CD4-positive, alpha-beta T cell treated with Interleukin-21 for 1 hour (primary cell): ENCODE results near the gene CYB561D1.
"Not testable (repeated sequence)": the region's sequence is repeated elsewhere in the genome, so short reads cannot be mapped to it uniquely, and the experiment has no call there.

ENCODE experiments used
- DNase-seq: peaks from one replicate; pipeline ENCODE4 v3.0.0-alpha.2; 2020

CYB561D1 gene, protein sequence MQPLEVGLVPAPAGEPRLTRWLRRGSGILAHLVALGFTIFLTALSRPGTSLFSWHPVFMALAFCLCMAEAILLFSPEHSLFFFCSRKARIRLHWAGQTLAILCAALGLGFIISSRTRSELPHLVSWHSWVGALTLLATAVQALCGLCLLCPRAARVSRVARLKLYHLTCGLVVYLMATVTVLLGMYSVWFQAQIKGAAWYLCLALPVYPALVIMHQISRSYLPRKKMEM

DNA sequence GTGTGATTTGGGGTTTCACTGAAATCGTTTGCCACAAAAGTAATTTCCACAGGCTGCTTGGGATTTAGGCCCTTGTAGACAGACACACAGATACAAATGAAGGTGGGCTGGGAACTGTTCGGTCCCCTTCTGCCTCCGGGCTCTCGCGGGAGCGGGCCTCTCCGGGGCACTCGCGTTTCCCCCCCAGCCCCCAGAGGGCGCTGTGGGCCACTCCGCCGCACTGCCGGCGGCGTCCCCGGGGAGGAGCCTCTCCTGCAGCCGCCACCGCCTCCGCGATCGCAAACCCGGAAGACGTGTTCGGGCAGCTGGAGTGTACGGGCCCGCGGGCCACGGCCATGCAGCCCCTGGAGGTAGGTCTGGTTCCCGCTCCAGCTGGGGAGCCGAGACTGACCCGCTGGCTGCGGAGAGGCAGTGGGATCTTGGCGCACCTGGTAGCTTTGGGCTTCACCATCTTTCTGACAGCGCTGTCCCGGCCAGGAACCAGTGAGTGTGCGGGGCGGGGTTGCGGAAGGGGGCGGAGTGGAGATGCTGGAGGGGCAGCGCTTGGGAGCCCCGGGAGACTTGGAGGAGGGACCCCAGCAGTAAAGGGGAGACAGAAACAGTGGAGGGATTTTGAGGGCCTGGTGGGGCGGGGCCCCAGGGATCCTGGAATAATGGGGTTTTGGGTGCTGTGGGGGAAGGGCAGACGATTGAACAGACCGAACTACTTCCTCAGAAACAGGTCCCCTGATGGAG, at the start of gene CYB561D1:
CYB561D1 (plus strand) TSS at position 290 of the 735 bp plus-strand sequence; CDS start at position 336, 46 bp downstream.
- peak; percentile 87 for DNase-seq

DNA sequence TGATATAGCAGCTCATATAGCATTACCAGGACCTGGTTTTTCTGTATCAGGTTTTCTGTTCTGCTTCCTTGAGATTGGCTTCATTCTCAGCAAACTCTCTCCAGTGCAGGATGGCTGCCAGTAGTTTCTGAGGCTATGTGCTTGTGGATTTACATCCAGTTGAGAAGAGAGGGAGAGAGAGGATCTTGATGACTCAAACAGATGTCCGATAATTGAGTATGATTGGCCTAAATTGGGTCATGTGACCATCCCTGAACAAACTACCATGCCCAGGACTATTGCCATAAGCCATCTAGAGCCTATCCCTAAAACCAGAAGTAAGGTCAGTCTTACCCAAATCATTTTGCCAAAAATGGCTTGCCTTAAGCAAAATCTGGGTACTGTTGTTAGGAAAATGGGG, 49.5 kb upstream of the CYB561D1 start:
- no peak for DNase-seq

DNA sequence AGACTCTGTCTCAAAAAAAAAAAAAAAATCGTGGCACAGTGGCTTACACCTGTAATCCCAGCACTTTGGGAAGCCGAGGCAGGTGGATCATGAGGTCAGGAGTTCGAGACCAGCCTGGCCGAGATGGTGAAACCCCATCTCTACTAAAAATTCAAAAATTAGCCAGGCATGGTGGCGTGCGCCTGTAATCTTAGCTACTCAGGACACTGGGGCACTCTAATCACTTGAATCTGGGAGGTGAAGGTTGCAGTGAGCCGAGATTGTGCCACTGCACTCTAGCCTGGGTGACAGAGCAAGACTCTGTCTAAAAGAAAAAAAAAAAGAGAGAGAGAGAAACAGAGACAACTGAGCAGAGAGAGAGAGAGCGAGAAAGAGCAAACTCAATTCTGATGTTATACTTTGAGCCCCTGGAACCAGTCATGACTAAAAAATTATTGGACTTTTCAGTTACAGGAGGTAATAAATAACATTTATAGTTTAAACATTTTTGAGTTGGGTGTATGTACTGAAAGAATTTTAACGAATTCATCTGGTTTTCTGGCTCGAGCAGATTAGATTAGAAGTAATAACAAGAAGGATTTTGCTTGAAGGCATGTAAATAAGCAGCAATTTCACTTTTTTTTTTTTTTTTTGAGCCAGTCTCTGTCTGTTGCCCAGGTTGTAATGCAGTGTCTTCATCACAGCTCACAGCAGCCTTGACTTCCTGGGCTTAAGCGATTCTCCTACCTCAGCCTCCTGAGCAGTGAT, 47.8 kb upstream of the CYB561D1 start:
- not testable (repeated sequence) for DNase-seq

DNA sequence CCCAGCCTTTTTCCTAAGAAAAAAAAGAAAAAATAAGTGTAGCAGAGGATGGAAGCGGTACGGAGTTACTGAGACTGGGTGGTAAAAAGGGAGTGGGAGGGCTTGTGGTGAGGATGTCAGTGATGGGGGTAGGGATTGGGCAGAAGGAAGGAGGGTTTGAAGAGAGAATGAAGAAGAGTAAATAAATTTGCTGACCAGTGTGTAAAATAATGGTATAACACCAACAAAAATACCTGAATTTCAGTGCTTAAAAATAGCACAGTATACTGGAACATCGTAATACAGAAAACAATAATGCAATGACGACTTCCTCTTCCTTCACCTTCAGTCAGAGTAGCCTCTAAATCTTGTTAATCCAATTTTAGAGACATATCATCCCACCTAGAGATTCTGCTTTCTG, 46.4 kb upstream of the CYB561D1 start:
- no peak for DNase-seq

DNA sequence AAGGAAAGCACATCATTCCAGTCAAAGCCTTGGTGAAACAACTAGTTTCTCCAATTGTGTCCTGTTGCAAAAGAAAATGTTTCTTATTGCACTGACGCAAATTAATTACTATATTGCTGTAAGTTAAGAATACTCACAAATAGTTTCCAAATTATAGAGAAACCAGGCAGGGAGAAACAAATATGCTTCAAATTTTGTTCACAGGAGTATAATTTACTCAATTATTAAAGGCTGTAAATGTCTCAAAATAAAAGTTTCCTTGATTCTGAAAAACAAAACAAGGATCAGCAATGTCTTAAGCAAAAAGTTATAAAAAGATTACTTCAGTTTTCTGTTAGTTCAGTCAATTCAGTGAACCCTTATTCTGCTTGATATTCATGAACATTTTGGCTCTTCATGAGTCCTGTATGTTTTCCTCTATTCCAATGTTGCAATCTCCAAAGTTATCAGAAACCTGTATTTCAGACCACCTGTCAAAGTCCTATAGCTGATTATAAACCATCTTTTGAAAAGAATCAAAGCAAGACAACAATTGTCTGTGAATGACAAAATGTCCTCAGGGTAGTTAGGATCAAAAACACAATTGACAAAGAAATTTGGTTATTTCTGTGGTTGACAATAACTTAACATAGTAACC, 39.3 kb upstream of the CYB561D1 start:
- DNase-seq, result no peak

DNA sequence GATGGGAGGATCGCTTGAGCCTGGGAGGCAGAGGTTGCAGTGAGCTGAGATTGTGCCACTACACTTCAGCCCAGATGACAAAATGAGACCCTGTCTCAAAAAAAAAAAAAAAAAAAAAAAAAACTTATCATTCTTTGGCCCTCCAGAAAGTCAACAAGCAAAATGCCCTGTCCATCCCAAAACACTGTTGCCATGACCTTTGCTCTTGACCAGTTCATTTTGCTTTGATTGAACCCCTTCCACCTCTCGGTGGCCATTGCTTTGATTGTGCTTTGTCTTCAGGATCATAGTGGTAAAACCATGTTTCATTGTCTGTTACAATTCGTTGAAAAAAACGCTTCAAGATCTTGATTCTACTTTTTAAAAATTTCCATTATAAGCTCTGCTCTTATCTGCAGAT, 36.1 kb upstream of the CYB561D1 start:
- no peak for DNase-seq

DNA sequence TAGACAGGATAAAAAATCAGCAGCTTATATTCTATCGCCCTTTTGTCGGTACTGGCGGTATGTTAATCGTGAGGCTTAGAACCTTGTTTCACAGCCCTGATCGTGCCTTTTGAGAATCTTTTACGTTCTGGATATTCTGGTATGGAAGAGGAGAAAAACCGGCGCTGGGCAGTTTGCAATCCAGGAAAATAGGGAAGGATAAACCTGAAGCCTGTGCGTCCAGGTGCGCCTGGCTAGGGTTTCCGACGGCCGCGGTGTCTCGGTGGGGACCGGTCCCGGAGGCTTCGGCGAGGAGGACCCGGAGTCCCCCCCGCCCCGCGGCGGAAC, 27.8 kb upstream of the CYB561D1 start:
- DNase-seq, result no peak

DNA sequence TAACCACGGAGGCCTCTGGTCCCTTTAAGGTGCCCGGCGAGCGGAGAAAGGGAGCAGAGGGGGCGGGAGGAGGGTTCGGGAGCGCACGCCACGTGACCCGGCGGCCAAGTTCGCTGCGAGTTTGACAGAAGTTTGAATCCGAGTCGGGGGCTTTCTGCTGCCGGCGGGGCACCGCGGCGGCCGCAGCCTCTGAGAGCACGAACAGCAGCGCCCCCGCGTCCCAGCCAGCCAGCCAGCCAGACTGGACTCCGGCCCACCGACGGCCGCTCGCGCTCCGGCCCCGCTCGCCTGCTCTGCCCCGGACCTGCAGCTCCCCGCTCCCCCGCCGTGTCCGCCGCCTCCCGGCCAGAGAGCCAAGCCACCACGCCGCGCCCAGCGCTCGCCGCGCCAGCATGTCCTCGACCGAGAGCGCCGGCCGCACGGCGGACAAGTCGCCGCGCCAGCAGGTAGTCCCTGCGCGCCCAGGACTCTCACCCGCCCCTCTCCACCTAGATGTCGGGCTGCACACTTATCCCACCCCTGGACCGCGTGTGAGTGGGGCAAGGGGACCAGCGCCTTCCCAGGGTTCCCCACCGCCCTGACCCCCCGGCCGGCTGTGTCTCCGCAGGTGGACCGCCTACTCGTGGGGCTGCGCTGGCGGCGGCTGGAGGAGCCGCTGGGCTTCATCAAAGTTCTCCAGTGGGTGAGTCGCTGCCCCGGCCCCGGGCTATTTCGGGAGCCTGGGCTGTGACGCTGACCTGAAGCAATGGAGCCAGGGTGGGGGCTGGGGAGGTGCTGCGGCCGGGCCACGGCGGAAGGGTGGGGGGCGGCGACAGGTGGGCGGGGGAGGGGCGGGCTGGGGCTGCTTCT, 27.2 kb upstream of the CYB561D1 start, which contains the start of gene SYPL2:
SYPL2 (plus strand) TSS at position 95 of the 849 bp plus-strand sequence; CDS start at position 393, 298 bp downstream.
- DNase-seq, result no peak

DNA sequence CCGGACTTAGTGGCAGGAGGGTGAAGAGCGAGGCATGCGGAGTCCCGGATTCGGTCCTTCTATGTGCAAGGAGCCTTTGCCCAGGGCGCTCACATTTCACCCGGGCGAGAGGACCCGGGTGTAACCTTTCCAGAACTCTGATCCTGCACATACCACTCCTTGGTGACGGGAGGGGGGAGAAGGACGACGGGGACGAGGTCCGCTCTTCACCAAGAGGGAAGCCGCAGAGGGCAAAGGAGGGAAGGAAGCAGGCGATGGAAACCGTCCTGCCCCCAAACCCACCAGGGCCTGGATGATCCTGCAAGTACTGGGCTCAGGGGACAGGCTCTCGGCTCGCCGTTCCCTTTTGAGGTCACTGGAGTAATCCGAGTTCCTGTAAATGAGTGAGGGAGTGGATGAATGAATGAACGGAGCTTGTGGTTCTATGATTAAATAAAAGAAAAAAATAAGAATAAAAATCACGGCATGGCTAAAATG, 26.6 kb upstream of the CYB561D1 start:
- no peak for DNase-seq

DNA sequence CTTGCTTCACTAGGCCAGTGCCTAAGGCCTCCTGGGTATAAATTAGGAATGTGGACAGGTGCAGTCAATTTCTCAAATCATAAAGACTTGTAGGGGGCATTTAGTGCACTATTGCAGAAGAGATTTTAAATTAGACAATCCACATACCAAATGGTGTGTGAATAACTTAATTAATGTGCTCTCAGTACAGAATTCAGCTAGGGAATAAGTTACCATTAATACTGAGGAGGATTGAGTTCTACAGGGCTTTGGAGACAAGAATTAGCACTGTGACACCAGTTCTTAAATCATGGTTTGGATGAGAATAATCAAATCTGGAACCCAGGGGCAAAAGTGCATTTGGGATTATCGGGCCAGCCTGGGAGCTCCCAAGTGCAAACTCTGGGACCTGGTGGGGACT, 25.8 kb upstream of the CYB561D1 start:
- no peak for DNase-seq

DNA sequence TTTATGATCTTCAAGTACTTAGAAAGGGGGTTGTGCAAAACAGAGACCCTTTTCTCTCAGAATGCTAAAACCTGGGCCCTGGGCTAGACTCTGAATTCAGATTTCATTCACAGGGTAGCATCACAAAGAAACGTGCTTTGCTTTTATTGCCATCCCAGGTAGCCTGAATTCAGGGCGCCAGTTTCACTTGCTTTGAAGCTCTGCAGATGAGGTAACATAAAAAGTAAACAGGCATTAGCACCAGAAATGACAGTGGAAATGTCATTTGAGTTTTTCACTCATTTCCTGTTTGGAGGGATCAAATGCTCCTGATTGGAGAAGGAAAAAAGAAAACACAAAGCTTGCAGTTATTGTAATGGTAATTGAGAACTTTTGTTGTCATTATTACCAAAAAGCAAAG, 25.0 kb upstream of the CYB561D1 start:
- no peak for DNase-seq

DNA sequence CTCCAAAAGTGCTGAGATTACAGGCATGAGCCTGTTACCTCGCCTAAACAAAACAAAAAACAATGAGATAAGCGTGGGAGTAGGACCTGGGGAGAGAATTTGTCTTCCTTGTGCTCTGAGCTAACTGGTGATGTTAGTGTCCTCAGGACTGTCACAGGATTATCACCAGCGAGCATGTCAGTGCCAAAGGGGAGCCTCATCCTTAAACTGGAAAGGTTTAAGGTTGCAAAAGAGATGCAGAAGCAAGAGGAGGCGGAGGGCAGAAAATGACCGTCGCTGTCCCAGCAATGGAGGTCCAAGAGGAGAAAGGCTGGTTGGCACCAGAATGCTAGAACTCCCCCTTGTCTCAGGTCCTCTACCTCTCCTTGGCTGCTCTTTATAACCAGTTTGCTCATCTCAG, 23.6 kb upstream of the CYB561D1 start:
- DNase-seq, result no peak

DNA sequence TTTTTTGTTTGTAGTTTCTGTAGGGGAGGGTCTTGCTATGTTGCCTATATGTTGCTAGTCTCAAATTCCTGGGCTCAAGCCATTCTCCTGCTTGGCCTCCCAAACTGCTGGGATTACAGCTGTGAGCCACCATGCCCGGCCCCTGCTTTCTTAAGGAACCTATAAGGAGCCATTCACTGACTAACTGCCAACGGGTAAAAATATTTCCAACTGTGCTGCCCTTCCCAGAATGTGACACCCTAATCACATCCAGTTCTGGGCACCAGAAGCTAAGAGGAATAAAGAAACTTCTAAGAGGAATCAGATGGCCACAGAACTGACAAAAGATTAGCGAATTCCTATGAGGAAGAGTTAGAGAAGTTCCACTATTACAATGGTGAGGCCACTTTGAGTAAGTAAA, 21.1 kb upstream of the CYB561D1 start:
- no peak for DNase-seq

DNA sequence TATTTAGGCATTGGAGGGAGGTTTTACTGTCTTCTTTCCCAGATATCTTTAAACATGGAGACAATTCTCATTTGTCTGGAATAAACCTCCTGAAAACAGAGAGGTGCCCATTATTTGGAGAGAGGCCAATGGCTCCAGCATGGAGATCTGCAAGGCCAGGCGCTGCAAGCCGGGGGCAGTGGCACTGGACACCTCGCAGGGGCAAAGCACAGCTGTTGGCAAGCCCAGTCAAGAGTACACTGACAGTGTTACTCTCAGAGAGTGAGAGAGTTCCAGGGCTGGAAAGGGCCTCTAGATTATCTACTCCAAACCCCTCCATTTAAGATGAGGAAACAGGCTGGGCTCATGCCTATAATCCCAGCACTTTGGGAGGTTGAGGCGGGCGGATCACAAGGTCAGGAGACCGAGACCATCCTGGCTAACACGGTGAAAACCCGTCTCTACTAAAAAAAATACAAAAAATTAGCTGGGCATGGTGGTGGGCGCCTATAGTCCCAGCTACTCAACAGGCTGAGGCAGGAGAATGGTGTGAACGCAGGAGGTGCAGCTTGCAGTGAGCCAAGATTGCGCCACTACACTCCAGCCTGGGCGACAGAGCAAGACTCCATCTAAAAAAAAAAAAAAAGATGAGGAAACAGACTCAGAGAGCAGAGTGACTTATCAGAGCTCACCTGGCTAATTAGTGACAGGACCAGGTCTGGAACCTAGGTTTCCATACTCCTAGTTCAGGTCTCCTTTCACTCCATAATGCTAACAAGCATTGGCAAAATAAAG, 20.4 kb upstream of the CYB561D1 start:
- DNase-seq, result not testable (repeated sequence)

DNA sequence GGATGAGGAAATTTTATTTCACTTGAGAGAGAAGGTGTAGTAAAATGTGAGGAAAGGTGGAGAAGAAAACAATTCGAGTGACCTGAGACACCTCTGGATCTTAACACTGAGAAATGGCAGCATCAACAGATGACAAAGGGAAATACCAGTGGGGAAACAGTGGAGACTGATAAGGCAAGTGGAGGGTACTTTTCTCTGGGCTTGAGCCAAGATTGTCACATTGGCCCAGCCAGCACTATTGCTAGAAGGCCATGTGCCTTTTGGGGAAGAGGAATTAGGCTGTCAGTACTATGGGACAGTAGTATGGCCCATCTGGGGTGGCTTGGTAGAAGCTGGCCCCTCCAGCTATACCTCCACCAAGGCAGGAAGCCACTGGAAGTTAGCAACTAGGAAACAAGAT, 19.2 kb upstream of the CYB561D1 start:
- DNase-seq, result no peak

DNA sequence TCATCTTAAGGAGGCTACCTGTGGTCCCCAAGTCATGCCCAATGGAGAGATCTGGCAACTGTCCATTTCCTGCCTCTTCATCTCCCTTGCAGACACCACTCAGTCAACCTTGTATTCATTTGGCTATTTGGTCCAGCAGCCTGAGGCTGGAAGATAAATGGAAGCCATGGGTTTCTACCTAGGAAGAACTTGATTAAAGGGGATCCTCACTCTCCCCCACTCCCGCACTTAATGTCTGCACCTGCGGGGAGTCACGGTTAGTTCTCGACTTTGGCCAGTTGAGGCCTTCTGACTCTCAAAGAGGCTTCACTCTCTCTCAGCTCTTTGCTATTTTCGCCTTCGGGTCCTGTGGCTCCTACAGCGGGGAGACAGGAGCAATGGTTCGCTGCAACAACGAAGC, 18.6 kb upstream of the CYB561D1 start:
- DNase-seq, result no peak

DNA sequence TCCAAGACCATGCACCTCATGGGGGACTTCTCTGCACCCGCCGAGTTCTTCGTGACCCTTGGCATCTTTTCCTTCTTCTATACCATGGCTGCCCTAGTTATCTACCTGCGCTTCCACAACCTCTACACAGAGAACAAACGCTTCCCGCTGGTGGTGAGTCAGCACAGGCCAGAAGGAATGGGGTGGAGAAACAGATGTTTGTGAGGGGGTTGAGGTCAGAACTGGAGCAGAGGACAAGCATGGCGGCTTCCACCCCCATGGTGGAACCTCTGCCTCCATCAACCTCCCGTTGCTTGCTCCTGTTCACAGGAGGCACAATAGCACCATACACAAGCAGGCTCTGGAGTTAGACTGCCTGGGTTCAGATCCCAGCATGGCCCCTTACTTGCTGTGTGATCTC, 17.1 kb upstream of the CYB561D1 start:
- DNase-seq, result no peak

DNA sequence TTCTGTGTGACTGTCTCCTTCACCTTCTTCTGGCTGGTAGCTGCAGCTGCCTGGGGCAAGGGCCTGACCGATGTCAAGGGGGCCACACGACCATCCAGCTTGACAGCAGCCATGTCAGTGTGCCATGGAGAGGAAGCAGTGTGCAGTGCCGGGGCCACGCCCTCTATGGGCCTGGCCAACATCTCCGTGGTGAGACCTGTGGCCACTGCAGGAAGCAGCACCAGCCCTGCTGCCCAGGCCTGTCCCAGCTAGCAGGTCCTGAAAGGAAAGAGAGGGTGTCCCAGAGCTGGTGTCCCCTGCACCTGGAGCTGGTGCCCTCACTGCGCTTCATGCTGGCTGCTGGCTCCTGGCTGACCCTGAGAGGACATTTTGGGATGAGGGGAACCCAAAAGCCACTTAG, 16.1 kb upstream of the CYB561D1 start:
- no peak for DNase-seq

DNA sequence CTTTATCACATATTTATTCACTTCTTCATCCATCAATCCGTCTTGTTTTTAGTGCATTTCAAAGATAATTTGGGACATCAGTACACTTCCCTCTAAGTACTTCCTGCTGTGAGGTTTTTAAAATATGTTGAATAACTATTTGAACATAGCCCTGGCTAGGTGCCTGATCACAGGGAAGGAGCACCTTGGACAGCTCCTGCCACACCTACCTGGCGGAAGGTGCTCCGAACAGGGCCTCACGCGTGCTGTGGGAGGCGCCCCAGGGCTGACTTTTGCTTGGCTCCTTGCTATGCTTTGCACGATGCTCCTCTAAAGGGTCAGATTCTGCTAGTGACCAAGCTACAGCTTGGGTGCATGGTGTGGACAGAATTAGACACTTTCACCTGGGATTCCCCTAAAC, 15.1 kb upstream of the CYB561D1 start:
- DNase-seq, result peak; percentile 43

DNA sequence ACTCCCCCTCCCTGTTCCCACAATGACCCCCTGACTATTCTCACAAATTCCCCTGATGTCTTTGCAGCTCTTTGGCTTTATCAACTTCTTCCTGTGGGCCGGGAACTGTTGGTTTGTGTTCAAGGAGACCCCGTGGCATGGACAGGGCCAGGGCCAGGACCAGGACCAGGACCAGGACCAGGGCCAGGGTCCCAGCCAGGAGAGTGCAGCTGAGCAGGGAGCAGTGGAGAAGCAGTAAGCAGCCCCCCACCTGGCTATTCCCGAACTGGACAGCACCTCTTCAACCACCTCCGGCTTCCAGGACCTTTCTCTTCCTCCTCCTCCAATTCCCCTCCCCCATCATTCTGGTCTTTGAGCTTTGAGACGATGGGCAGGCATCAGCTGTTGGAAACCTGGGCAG, 14.6 kb upstream of the CYB561D1 start:
- no peak for DNase-seq

DNA sequence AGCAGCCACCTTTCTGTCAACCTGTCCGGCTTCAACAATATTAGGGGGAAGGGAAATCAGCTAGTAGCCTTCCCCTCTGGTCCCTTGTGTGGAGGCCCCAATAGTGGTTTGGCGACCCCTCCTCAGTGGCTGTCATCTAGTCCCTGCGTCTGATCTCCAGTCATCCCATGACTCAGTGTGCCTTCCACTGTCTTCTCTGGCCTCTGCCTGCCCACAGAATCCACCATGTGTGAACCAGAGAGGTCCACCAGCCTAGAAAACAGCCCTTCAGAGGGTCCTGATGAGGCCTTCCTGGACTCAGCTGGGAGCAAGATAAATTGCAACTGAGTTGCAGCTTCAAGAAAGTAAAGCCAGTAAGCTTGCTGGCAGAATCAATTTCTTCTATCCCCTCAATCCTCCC, 14.0 kb upstream of the CYB561D1 start:
- DNase-seq, result no peak

DNA sequence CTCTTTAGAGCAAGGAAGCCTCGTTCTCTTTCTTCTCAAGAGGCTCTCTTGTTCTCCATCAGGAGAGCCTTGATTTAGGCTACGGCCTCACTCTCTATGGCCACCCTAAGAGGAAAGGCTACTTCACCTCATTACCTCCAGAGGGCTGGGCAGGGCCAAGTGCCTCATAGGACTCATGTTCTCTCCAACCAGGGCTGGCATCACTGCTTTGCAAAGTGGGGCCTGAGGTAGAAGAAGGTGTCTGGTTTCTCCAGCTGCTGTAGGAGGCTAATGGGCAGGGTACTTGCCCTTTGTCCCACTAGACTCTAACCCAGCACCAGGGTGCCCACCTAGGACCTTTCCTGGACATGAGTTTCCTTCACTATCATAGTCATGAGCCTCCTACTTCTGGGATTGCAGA, 12.2 kb upstream of the CYB561D1 start:
- no peak for DNase-seq
